ENCODE results near the gene BTBD9.

Gene BTBD9
- total RNA-seq: 84.2 reads per million, percentile 79 among the genes with 10 or more reads in this experiment

GRCh38 chr6:38639498-38640215 lies at the start of gene BTBD9:
Gene BTBD9, minus strand, starts transcription at chr6:38639929.
- peak; percentile 72 for DNase-seq

- DNase-seq: no peak
Measured at GRCh38 chr6:38688579-38689087, 48.9 kb upstream of the BTBD9 start.

GRCh38 chr6:38687549-38687948 lies 47.8 kb upstream of the BTBD9 start:
- DNase-seq: no peak

GRCh38 chr6:38687043-38687353 lies 47.3 kb upstream of the BTBD9 start:
- DNase-seq: no peak

GRCh38 chr6:38686270-38687042 lies 46.7 kb upstream of the BTBD9 start:
- DNase-seq: no peak

- no peak for DNase-seq
Measured at GRCh38 chr6:38684904-38685303, 45.2 kb upstream of the BTBD9 start.

- DNase-seq: no peak
Measured at GRCh38 chr6:38684237-38684636, 44.5 kb upstream of the BTBD9 start.

GRCh38 chr6:38681850-38682249 lies 42.1 kb upstream of the BTBD9 start:
- no peak for DNase-seq

- no peak for DNase-seq
Measured at GRCh38 chr6:38679668-38680067, 39.9 kb upstream of the BTBD9 start.

- DNase-seq: no peak
Measured at GRCh38 chr6:38678178-38678760, 38.5 kb upstream of the BTBD9 start.

- no peak for DNase-seq
Measured at GRCh38 chr6:38676974-38677544, 37.3 kb upstream of the BTBD9 start.

- no peak for DNase-seq
Measured at GRCh38 chr6:38676236-38676973, 36.7 kb upstream of the BTBD9 start.

GRCh38 chr6:38673397-38674165 lies 33.9 kb upstream of the BTBD9 start:
- no peak for DNase-seq

- DNase-seq: peak; percentile 13
Measured at GRCh38 chr6:38671885-38672467, 32.2 kb upstream of the BTBD9 start.

- no peak for DNase-seq
Measured at GRCh38 chr6:38658418-38659167, 18.9 kb upstream of the BTBD9 start.

- DNase-seq: no peak
Measured at GRCh38 chr6:38656896-38657295, 17.2 kb upstream of the BTBD9 start.

- DNase-seq: no peak
Measured at GRCh38 chr6:38654263-38654662, 14.5 kb upstream of the BTBD9 start.

- no peak for DNase-seq
Measured at GRCh38 chr6:38651121-38651784, 11.5 kb upstream of the BTBD9 start.

GRCh38 chr6:38650207-38650752 lies 10.6 kb upstream of the BTBD9 start:
- DNase-seq: no peak

GRCh38 chr6:38649744-38650143 lies 10.0 kb upstream of the BTBD9 start:
- DNase-seq: no peak

Measured in effector CD4-positive, alpha-beta T cell (primary cell).